Skin of body (tissue), 2 donors: ENCODE data around the gene TMEM185B. TPM values are rescaled to one million over a fixed set of nuclear protein-coding genes. Genes with fewer than 3 reads are reported as not detected.
"Not testable (repeated sequence)": the region's sequence is repeated elsewhere in the genome, so short reads cannot be mapped to it uniquely, and the experiment has no call there.

Experiments used
- DNase-seq: peaks from one replicate; lab custom pipeline; 2025; lab: John Stamatoyannopoulos, UW
- total RNA-seq: library from RNA; depleted of rRNA; stranded (reverse); fragments of >200 nt; gene quantifications from one replicate; pipeline ENCODE4 v1.2.3, GENCODE V29; 2014

Gene TMEM185B
- total RNA-seq, 1 donor from 2014 or later: 12.5 TPM

GRCh38 chr2:120208381-120209353 is 14.5 kb downstream of the TMEM185B start:
- no peak for DNase-seq

DNA sequence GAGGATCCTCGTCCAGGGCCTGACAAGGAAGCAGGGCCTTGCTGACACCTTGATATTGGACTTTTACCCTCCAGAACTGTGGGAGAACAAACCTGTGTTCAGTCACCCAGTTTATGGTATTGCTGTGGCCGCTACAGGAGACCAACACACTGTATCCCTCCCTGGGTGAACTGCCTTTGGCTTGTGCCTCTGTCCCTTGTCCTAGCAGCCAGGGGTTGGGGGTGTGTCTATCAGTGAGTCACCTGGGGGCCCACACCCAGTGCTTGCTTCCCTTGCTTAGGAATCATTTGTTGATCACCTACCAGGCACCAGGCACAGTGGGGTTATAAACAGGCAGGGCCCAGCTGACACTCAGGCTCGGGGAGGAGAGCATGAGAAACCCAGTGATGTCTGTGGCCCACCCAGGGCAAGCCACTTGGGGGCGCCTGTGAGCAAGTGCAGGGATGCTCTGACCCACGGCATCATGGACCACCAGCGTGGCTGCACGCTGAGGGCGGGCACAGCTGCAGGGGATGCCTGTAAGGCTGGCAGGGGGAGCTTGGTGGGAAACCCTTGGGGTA is 17.1 kb downstream of the TMEM185B start:
- DNase-seq: no peak

DNA sequence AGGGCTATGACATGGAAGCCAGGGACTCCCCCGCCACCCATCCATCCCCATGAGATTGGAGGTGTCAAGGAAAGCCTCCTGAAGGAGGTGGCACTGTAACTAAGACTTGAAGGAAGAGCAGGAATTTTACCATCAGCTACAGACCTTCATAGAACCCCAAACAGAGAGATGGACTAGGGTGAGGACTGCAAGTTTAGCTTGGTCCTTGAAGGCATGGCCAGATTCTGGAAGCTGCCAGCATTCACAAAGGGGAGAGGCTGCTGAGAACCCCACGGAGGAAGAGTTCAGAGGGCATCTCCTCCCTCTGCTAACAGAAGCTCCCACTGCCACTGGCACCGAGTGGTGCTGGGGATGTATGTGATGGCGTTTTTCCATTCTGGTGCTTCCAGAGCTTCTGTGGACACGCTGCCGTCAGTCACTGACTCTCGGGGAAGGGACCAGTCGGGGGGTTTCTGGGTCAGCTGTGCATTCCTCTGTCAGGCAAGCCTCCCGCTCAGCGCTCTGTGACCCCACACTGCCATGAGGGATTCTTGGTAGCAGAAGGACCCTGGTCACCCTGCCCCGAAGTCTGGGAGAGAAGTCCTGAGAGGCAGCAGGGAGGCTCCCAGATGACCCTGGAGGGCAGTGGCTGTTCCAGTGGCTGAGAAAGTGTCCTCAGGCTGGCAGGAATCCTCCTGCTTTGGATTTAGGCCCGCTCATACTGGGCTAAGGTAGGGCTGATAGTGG is 18.1 kb downstream of the TMEM185B start:
- no peak for DNase-seq

- DNase-seq: no peak
These were observed 18.8 kb downstream of the TMEM185B start for GRCh38 chr2:120204417-120204816.

DNA sequence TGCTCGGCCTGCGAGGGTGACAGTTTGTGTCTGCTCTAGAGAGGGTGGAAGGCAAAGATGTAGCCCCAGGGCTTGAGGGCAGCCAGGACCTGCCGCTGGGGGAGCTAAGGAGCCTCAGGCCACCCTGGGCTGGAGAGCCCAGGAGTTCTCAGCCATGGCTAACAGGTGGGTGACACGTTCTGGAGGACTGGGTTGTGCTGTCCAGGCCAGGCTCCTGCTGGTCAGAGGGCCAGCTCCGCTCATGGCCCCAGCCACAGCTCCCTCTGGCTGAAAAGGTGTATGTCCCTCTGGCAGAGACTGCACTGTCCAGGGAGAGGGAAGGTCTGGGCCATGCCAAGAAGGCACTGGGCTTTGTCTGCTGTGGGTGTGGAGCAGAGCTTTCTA is 19.2 kb downstream of the TMEM185B start:
- DNase-seq: no peak

GRCh38 chr2:120203251-120204021 is 19.8 kb downstream of the TMEM185B start:
- DNase-seq: peak; percentile 1

- not testable (repeated sequence) for DNase-seq
These were observed 23.3 kb downstream of the TMEM185B start for GRCh38 chr2:120199817-120200459.

DNA sequence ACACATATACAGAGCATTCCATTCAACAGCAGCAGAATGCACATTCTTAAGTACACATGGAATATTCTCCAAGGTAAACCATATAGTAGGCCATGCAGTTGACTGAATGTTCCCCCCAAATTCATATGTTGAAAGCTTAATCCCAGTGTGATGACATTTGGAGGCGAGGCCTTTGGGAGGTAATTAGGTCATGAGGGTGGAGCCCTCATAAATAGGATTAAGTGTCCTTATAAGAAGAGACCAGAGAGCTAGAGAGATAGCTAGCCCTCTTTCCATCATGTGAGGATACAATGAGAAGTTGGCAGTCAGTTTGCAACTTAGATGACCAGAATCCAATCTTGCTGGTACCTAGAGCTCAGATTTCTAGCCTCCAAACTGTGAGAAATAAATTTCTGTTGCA is 27.6 kb downstream of the TMEM185B start:
- no peak for DNase-seq

DNA sequence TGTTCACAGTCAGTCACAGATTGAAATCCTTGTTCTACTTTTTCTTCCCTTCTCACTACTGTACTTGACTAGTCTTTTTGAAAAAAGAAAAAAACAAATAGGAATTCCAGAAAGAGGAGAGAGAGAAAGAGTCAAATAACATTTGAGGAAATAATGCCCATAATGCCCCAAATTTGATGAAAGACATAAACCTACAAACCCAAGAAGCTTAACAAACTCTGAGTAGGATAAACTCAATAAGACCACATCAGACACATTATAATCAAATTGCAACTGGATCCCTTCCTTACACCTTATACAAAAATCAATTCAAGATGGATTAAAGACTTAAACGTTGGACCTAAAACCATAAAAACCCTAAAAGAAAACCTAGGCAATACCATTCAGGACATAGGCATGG is 30.9 kb downstream of the TMEM185B start:
- DNase-seq: no peak

- no peak for DNase-seq
These were observed 34.0 kb downstream of the TMEM185B start for GRCh38 chr2:120189189-120189588.

- DNase-seq: no peak
These were observed 41.1 kb downstream of the TMEM185B start for GRCh38 chr2:120182019-120182560.

DNA sequence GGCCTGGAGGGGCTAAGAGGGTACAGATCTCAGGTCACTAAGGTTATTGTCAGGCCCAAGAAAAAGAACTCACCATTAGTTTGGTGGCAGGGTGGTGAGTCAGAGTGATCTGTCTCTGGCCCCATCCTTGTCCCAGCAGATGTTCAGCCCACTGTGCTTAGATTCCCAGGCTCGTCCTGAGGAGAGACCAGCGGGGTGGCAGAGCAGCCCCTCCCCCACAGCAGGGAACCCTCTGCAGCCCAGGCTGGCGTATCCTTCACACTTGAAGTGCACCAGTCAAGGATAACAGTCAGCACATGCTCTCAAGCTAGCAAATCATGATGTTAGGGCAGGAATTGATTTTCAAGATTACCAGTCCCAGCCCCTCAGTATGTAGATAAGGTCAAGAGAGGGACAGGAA is 43.1 kb downstream of the TMEM185B start:
- no peak for DNase-seq

DNA sequence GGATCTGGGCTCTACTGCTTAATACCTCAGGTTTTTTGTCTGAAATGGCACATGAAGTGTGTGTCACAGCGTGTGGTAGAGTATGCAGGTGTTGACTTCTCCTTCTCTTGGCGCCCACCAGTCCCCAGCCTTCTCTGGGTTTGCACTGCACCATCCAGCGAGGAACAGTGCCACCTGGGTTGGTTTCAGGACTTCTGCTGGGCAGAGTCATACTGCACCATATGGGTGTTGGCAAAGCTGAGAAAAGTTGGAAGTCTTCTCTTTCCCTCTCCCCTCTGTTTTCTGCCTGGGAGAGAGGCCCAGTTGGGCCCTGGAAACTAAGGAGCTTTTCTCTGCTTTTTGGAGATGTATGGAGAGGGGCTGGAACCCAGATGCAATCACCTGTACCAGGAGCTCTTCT is 43.8 kb downstream of the TMEM185B start:
- no peak for DNase-seq

GRCh38 chr2:120177973-120178372 is 45.2 kb downstream of the TMEM185B start:
- DNase-seq: no peak

DNA sequence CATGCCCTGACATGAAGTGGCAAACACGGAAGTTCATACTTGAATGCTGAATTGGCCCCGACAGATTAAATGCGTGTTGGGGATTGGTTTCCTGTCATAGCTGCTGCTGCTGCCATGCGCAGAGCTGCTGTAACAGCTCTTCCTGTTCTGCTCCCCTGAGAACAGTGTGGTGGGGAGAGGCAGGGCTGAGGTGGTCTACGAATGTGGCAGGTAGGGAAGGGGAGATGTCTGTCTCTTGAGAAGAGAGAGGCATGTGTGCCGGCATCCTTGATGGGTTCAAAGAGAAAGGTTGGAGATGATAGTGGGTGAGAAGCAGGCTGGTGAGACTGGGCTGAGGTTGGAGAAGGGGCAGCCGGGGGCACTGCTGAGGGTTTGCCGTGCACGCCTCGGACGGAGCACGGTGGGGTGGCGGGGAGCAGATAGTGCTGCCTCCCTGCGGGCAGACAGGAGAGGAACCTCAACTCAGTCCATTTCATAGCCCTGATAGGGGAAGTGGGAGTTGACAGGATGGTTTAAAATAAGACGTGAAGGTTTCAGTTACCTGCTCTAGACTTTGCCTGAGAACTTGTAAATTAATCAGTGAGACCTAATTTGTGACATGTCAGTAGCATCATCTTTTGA is 46.1 kb downstream of the TMEM185B start:
- no peak for DNase-seq

GRCh38 chr2:120176526-120176925 is 46.7 kb downstream of the TMEM185B start:
- no peak for DNase-seq

DNA sequence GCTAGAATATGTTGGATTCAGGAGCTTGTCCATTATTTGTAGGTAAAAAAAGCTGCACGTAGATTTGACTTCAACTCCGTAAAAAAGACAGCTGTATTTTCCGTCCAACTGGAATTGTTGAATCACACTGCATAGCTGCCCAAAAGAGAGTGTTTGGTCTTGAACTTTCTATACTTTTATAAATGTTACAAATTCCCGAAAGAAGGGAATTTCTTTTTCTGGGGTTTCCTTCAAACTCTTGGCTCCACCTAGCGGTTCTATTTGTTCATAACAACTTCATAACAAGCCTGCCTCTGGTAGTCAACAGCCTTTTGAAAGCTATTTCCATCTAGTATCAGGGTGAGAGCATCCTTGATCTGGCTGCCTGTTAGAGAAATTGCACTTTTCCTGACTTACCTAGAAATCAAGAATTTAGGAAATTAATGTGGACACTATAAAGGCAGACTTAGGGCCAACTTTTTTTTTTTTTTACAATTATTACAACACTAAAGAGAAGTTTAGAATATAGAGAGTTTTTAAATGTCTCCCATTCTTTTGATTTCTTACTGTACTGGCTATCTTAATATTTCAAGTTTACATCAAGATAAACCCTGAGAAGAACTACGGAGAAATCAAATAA is 48.1 kb downstream of the TMEM185B start:
- peak; percentile 28 for DNase-seq
